Dedifferentiated amniotic fluid mesenchymal stem cell (primary cell): ENCODE measurements around the gene SLC4A5.
A peak's percentile ranks its signal among the peaks of the same experiment; 100 is the strongest.
"Not testable (repeated sequence)": the region's sequence is repeated elsewhere in the genome, so short reads cannot be mapped to it uniquely, and the experiment has no call there.

Experiments used
- DNase-seq: peaks from one replicate; pipeline ENCODE4 v3.0.0-alpha.2; 2016; ENCODE audit errors: extremely low spot score

The SLC4A5 gene

GRCh38 chr2:74235041-74235440, 108.2 kb downstream of the SLC4A5 start:
- no peak for DNase-seq

GRCh38 chr2:74233648-74234047, 109.6 kb downstream of the SLC4A5 start:
- no peak for DNase-seq

- DNase-seq: no peak
Observed at GRCh38 chr2:74232426-74232825, 110.8 kb downstream of the SLC4A5 start.

DNA sequence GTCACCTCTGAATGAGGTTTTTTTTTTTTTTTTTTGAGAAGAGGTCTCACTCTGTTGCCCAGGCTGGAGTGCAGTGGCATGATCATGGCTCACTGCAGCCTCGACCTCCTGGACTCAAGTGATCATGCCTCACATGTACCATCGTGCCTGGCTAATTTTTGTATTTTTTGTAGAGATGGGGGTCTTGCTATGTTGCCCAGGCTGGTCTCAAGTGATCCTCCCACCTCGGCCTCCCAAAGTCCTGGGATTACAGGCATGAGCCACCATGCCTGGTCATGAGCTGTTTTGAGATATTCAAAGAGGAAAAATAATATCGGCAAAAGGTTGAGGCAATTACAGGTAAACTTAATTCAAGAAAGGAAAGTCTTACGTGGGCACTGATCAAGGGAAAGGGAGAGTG, 113.4 kb downstream of the SLC4A5 start:
- not testable (repeated sequence) for DNase-seq

DNA sequence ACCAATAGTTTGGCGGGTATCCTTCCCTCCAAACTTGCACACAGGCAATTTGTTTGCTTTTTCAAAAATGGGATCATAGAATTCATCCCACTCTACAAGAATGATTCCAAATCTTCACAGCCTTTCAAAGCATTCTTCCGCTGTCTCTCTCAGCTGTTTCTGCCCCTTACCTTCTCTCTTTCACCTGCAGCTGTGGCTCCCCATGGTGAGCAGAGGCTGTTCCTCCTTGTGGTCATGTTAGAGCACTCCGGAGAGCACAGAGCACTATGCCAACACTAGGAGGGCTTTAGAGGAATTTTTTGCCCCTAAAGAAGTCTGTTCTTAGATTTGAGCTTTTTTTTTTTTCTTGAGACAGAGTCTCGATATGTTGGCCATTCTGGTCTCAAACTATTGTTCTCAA, 114.4 kb downstream of the SLC4A5 start:
- DNase-seq: no peak

- DNase-seq: no peak
Observed at GRCh38 chr2:74227646-74228045, 115.6 kb downstream of the SLC4A5 start.

- DNase-seq: no peak
Observed at GRCh38 chr2:74226648-74227213, 116.5 kb downstream of the SLC4A5 start.

DNA sequence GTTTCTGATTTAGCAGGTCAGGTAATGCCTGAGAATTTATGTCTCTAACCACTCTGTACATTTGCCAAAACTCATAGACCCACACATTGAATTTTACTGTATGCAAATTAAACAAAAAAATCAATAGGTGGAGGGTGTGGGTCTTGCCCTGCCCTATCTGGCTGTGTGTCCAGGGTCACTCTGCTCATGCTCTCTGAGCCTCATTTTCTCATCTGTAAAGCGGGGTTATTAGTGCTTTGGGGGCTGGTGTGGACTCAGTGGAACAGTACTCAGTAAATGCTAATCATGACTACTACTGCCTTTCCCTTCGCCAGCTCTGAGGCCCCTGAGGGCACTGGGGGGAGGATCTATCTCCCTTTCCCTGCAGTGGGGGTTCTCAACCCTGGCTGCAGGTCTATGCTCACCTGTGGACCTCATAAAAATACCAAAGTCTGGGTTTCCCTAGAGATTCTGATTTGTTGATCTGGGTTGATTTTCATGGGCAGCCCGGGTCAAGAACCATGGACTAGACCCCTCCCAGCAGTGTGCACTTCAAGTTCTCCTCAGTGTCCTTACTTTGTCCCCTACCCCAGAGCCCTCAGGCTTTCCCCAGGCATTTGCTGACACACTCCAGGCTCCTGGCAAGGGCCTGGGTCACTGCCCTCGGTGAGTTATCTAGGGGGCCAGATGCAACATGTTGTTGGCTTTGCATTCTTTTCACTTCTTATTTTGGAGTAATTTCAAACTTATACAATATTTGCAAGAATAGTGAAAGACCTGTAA, 117.3 kb downstream of the SLC4A5 start:
- DNase-seq: no peak

GRCh38 chr2:74223941-74224770, 119.1 kb downstream of the SLC4A5 start:
- no peak for DNase-seq

DNA sequence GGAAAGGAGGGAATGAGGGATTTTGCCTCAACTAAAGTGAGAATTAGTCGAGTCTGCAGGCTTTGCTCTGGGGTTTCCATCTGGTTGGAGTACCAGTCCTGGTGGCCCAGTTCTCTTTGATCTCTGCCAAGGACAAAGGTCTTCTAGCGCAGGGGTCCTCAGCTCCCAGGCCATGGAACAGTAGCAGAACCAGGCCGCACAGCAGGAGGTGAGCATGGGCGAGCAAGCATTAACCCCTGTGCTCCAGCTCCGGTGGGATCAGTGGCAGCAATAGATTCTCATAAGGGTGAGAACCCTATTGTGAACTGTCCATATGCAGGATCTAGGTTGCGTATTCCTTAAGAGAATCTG, 120.9 kb downstream of the SLC4A5 start:
- DNase-seq: no peak

DNA sequence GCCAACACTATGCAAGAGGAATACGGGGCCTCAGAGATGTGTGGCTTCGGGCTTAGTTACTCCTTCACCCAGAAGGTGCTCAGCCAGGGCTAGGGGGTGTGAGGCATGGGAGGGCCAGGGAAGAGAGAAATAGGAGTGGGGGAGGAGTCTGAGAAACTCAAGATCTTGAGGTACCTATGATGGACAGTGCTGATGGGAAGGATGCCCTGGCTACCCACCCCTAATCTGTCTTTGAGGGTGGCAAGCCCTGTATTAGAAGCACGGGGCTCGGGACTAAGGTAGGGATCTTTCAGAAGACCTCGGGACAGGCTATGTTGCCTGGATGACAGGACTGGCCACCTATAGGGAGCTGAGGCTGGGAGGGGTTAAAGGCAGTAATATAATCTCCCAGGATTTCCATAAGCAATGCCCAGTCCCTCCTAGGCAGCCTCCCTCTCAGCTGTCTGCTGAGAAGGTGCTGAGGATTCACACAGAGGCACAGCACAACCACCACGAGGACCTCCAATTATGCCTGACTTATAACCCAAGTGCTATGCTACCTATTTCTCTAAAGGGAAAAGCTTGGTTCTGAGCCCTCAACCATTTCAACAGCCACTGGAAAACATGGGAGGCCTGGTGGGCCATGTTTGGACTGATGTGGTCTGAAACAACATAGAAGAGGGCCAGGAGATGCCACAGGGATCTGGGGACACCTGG, 121.5 kb downstream of the SLC4A5 start:
- no peak for DNase-seq

- DNase-seq: no peak
Observed at GRCh38 chr2:74221091-74221490, 122.1 kb downstream of the SLC4A5 start.

GRCh38 chr2:74219846-74220486, 123.2 kb downstream of the SLC4A5 start:
- no peak for DNase-seq

GRCh38 chr2:74216642-74217041, 126.6 kb downstream of the SLC4A5 start:
- DNase-seq: no peak

GRCh38 chr2:74215771-74216170, 127.4 kb downstream of the SLC4A5 start:
- not testable (repeated sequence) for DNase-seq

DNA sequence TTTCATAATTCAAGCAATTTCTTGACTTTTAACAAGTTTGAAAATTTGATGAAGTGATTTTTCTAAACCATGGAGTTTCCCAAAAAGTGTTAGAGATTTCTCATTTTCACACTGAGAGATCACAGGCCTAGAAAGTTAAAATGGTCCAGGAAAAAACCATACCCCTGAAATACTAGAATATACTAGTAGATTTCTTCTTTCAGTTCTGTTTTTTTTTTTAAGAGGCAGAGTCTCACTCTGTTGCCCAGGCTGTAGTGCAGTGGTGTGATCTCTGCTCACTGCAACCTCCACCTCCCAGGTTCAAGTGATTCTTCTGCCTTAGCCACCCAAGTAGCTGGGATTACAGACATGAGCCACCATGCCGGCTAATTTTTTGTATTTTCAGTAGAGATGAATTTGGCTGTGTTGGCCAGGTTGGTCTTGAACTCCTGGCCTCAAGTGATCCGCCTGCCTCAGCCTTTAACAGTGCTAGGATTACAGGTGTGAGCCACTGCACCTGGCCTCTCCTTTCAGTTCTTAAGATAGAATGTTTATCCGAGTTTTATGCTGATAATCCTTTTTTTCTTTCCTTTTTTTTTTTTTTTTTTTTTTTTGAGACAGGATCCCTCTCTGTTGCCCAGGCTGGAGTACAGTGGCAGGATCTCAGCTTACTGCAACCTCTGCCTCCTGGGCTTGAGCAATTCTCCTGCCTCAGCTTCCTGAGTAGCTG, 130.4 kb downstream of the SLC4A5 start:
- no peak for DNase-seq

DNA sequence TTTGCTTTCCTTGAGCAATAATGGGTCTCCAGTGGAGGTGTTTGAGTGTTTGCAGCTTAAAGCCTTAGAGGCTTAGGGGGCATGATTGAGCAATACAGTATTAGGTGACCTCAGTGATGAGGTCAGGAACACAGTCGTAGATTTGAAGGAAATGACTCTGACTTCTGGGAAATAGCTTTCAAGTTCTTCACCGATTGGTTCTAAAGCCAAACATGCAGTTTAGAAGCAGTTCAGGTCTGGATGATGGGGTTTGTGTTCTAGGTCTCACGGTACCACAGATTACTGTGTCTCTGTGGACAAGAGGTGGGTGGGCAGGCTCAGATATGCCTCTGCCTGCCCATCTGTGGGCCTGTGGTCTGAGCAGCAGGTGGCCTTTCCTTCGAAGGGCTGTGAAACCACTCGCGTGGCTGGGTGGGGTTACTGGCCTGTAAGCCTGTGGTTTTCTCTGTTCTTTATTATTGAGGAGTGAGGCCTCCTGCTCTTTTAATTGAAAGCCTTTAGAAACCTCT, 137.0 kb downstream of the SLC4A5 start:
- DNase-seq: no peak

- no peak for DNase-seq
Observed at GRCh38 chr2:74205596-74205995, 137.6 kb downstream of the SLC4A5 start.

DNA sequence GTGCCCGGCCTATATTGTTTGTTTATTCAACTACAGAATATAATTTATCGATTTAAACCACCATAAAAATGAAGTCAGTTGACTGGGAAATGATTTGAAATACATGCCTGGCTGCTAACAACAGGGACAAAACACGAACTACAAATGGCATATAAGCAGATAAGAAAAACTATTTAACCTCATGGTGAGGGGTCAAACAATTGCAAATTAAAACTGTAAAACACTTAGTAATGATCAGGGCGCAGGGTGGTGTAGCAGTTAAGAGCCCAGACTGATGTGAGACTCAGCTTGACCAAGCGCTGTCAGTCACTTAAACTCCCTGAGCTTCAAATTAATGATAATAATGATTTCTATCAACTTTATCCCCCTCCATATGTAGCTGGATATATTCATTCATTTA, 138.1 kb downstream of the SLC4A5 start:
- no peak for DNase-seq

- no peak for DNase-seq
Observed at GRCh38 chr2:74204436-74204835, 138.8 kb downstream of the SLC4A5 start.

GRCh38 chr2:74201596-74201995, 141.6 kb downstream of the SLC4A5 start:
- DNase-seq: peak; percentile 66
